IMR-90 (cell line): ENCODE data around the gene NXN. TPM values are rescaled to one million over a fixed set of nuclear protein-coding genes. Genes with fewer than 3 reads are reported as not detected.

Experiments used
- ATAC-seq: fragments of 200-7000 bp; cut with Tn5 transposase; 2 replicates; pipeline ENCODE4 v1.9.1; 2020; ENCODE audit warnings: low read depth, mild to moderate bottlenecking, moderate library complexity
- BruUV-seq: library from RNA; stranded (reverse); fragments of 400-500 nt; replicated peaks from 2 replicates; lab custom pipeline; 2021; lab: Mats Ljungman, UMichigan
- CTCF ChIA-PET: fragments of 300-600 bp; formaldehyde crosslinking; extraction: SDS; loops from one replicate; lab custom pipeline; 2021; ENCODE audit warnings: antibody characterized with exemption; lab: Yijun Ruan, JAX
- POLR2A ChIA-PET: fragments of 300-600 bp; sonication (Branson Sonifier 250); formaldehyde crosslinking; loops from one replicate; lab custom pipeline; 2022; ENCODE audit warnings: antibody characterized with exemption; ENCODE audit not compliant: unreplicated experiment; lab: Charles Lee
- DNase-seq: peaks from one replicate; pipeline ENCODE4 v3.0.0; 2013
- H2AFZ ChIP-seq: replicated peaks from 2 replicates; pipeline ENCODE3; 2013; ENCODE audit warnings: low read length, mild to moderate bottlenecking; ENCODE audit not compliant: poor library complexity
- H2AK5ac ChIP-seq: 2 replicates; pipeline ENCODE4 v1.6.1; 2013; ENCODE audit warnings: low read depth, low read length, inconsistent platforms
- H2AK9ac ChIP-seq: replicated peaks from 2 replicates; pipeline ENCODE3; 2013; ENCODE audit warnings: mild to moderate bottlenecking, low read depth, low read length, moderate library complexity; ENCODE audit not compliant: poor library complexity
- H2BK120ac ChIP-seq: 2 replicates; pipeline ENCODE4 v1.6.1; 2013; ENCODE audit warnings: low read depth, low read length, inconsistent platforms
- H2BK15ac ChIP-seq: 3 replicates; pipeline ENCODE4 v1.6.1; 2013; ENCODE audit warnings: low read depth, low read length, inconsistent platforms
- H2BK20ac ChIP-seq: 2 replicates; pipeline ENCODE4 v1.6.1; 2013; ENCODE audit warnings: low read depth, mild to moderate bottlenecking, inconsistent platforms, low read length, moderate library complexity
- H2BK5ac ChIP-seq: 2 replicates; pipeline ENCODE4 v1.6.1; 2013; ENCODE audit warnings: mild to moderate bottlenecking, low read depth, low read length, inconsistent platforms; ENCODE audit not compliant: poor library complexity, severe bottlenecking
- H3K14ac ChIP-seq: replicated peaks from 2 replicates; pipeline ENCODE4 v1.6.1; 2013; ENCODE audit warnings: low read depth, low read length, inconsistent platforms
- H3K18ac ChIP-seq: 2 replicates; pipeline ENCODE4 v1.6.1; 2013; ENCODE audit warnings: low read depth, low read length, control low read depth
- H3K23ac ChIP-seq: 2 replicates; pipeline ENCODE4 v1.6.1; 2013; ENCODE audit warnings: low read depth, low read length, inconsistent platforms
- H3K27ac ChIP-seq: 2 replicates; pipeline ENCODE4 v1.5.1; 2013; ENCODE audit warnings: mild to moderate bottlenecking, control low read depth, low read length; ENCODE audit not compliant: insufficient read depth
- H3K27me3 ChIP-seq: 2 replicates; pipeline ENCODE4 v1.6.1; 2013; ENCODE audit warnings: low read length; ENCODE audit not compliant: control insufficient read depth, insufficient read depth
- H3K36me3 ChIP-seq: 2 replicates; pipeline ENCODE4 v1.6.1; 2013; ENCODE audit warnings: low read length, mixed read lengths; ENCODE audit not compliant: control insufficient read depth, insufficient read depth
- H3K4ac ChIP-seq: 2 replicates; pipeline ENCODE4 v1.6.1; 2013; ENCODE audit warnings: low read depth, low read length, inconsistent platforms
- H3K4me1 ChIP-seq: 2 replicates; pipeline ENCODE4 v1.6.1; 2013; ENCODE audit warnings: low read length, mixed read lengths; ENCODE audit not compliant: control insufficient read depth, insufficient read depth
- H3K4me2 ChIP-seq: 2 replicates; pipeline ENCODE4 v1.6.1; 2013; ENCODE audit warnings: low read depth, mild to moderate bottlenecking, control low read depth, low read length, moderate library complexity
- H3K4me3 ChIP-seq: 2 replicates; pipeline ENCODE4 v1.5.1; 2013; ENCODE audit warnings: low read depth, mild to moderate bottlenecking, control low read depth, low read length, moderate library complexity; ENCODE audit not compliant: insufficient read depth
- H3K56ac ChIP-seq: 2 replicates; pipeline ENCODE4 v1.6.1; 2013; ENCODE audit warnings: low read length, inconsistent platforms; ENCODE audit not compliant: insufficient read depth; ENCODE audit errors: extremely low read depth
- H3K79me1 ChIP-seq, 2 experiments: 2 replicates each; pipeline ENCODE4 v1.6.1; 2013; ENCODE audit warnings: low read length in 2 of 2, inconsistent platforms in 1 of 2, low read depth in 1 of 2
- H3K9ac ChIP-seq: 2 replicates; pipeline ENCODE4 v1.6.1; 2013; ENCODE audit warnings: low read depth, low read length, control low read depth
- H3K9me1 ChIP-seq: 2 replicates; pipeline ENCODE4 v1.6.1; 2013; ENCODE audit warnings: low read length, inconsistent platforms; ENCODE audit not compliant: insufficient read depth
- H3K9me3 ChIP-seq: 2 replicates; pipeline ENCODE4 v1.6.1; 2013; ENCODE audit warnings: low read length; ENCODE audit not compliant: control insufficient read depth, insufficient read depth
- H4K20me1 ChIP-seq: 2 replicates; pipeline ENCODE4 v1.6.1; 2013; ENCODE audit warnings: low read length, inconsistent platforms; ENCODE audit not compliant: insufficient read depth
- H4K5ac ChIP-seq: 2 replicates; pipeline ENCODE4 v1.6.1; 2013; ENCODE audit warnings: mild to moderate bottlenecking, low read depth, low read length, control low read depth
- H4K8ac ChIP-seq, 2 experiments: 2 replicates each; pipeline ENCODE4 v1.6.1; 2013; ENCODE audit warnings: low read depth in 2 of 2, low read length in 2 of 2, control low read depth in 1 of 2, inconsistent platforms in 1 of 2
- H4K91ac ChIP-seq: 2 replicates; pipeline ENCODE4 v1.6.1; 2013; ENCODE audit warnings: low read depth, low read length, inconsistent platforms; ENCODE audit not compliant: insufficient read depth
- CEBPB ChIP-seq: IDR thresholded peaks from 2 replicates; pipeline ENCODE4 v1.6.1; 2012; ENCODE audit warnings: low read depth, low read length, improper control_type of control experiment
- CHD1 ChIP-seq: IDR thresholded peaks from 2 replicates; pipeline ENCODE4 v1.6.1; 2012; ENCODE audit warnings: low read depth, low read length, improper control_type of control experiment
- FOS ChIP-seq: fragments of 150-350 bp; IDR thresholded peaks from 2 replicates; pipeline ENCODE4 v1.6.1; 2016; ENCODE audit warnings: low read depth, low read length
- MAZ ChIP-seq: IDR thresholded peaks from 2 replicates; pipeline ENCODE4 v1.6.1; 2012; ENCODE audit warnings: low read depth, mild to moderate bottlenecking, low read length, improper control_type of control experiment, moderate library complexity, borderline replicate concordance
- POLR2A ChIP-seq: IDR thresholded peaks from 2 replicates; pipeline ENCODE4 v1.6.1; 2012; ENCODE audit warnings: mild to moderate bottlenecking, low read depth, low read length
- SMC3 ChIP-seq: fragments of 150-350 bp; IDR thresholded peaks from 2 replicates; pipeline ENCODE4 v1.6.1; 2016; ENCODE audit warnings: low read depth, mild to moderate bottlenecking, antibody characterized with exemption, low read length, moderate library complexity
- WGBS, 2 experiments: methylation state at CpG; one replicate each; pipeline versions ENCODE4 v1.1.5 to v1.1.7; 2013; ENCODE audit warnings: missing lambda C conversion rate in 2 of 2; ENCODE audit not compliant: insufficient read length in 1 of 2; ENCODE audit errors: extremely low coverage in 2 of 2; 5-methylcytosine and 5-hydroxymethylcytosine counted together
- dilution Hi-C: fragments of 300-500 bp; cut with HindIII; formaldehyde crosslinking; loops from one replicate; pipeline ENCODE4 v1.14.3; 2018; ENCODE audit warnings: low sequenced_read_pairs; ENCODE audit not compliant: unreplicated experiment
- in situ Hi-C: fragments of 300-500 bp; cut with MboI; formaldehyde crosslinking; loops from 3 replicates; pipeline ENCODE4 v1.14.3; 2019; ENCODE audit warnings: low sequenced_read_pairs, inconsistent platforms, mixed read lengths
- intact Hi-C: fragments of 100-400 bp; cut with micrococcal nuclease; formaldehyde crosslinking; loops from 2 replicates; pipeline ENCODE4 v1.10.0; 2022
- polyA plus RNA-seq, 3 experiments: library from polyadenylated mRNA; depleted of rRNA; stranded (reverse); fragments of >200 nt; gene quantifications; 2 replicates each; pipeline ENCODE4 v1.2.3, GENCODE V29; 2012; ENCODE audit warnings: low replicate concordance in 1 of 3
- total RNA-seq: library from RNA; depleted of rRNA; stranded (reverse); fragments of >200 nt; gene quantifications from 2 replicates; pipeline ENCODE4 v1.2.3, GENCODE V29; 2012
- TF ChIP-seq, protein P1 (sequence below): fragments of 150-350 bp; IDR thresholded peaks from 2 replicates; pipeline ENCODE4 v1.6.1; 2017; ENCODE audit warnings: mild to moderate bottlenecking, antibody characterized with exemption, low read length, low read depth

NXN gene
- total and polyA plus RNA-seq, 2 of the 4 experiments (the other 2 are of a cell fraction) = 52.5 to 116 TPM

DNA sequence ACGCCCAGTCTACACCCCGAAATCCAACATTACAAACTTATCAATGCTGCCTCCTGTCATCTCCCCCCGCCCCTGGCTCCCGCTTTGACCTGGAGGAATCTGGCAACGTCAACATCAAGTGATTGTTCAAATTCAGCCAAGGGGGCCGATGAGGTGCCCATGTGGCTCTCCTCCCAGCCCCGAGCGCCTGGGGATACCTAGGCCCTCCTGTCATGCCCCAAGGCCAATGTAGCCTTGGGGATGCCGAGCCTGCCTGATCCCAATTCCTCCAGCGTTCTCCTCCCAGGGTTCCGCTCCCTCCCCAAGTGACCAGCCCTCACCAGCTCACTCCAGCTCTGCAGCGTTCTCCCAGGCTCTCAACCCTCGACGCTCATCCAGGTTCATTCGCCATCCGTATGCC, 59.4 kb downstream of the NXN start:
- dilution Hi-C loops = no loop called here
- no peak overlapping the region for H2BK20ac ChIP-seq
- no peak overlapping the region for H2AK5ac ChIP-seq
- H3K14ac ChIP-seq = no peak overlapping the region
- no peak overlapping the region for H3K4me3 ChIP-seq
- BruUV-seq = no TSS peak
- H2AK9ac ChIP-seq = no peak overlapping the region
- H4K5ac ChIP-seq = no peak overlapping the region
- H3K9ac ChIP-seq = no peak overlapping the region
- no peak overlapping the region for H4K91ac ChIP-seq
- no peak overlapping the region for H2AFZ ChIP-seq
- peaks cover 12% of the 10 kb centered on the region for H3K9me1 ChIP-seq
- no peak overlapping the region for H3K4me2 ChIP-seq
- ChIA-PET POLR2A (no interaction called here), CTCF (no interaction called here)
- no peak overlapping the region for H2BK5ac ChIP-seq
- DNase-seq (no peak), ATAC-seq (no peak)
- peaks cover 9% of the 10 kb centered on the region for H3K4me1 ChIP-seq
- intact Hi-C loops = no loop called here
- TF ChIP-seq CHD1 (no peak), FOS (no peak), MAZ (no peak), CEBPB (no peak), POLR2A (no peak), SMC3 (no peak)
- TF ChIP-seq, protein P1, sequence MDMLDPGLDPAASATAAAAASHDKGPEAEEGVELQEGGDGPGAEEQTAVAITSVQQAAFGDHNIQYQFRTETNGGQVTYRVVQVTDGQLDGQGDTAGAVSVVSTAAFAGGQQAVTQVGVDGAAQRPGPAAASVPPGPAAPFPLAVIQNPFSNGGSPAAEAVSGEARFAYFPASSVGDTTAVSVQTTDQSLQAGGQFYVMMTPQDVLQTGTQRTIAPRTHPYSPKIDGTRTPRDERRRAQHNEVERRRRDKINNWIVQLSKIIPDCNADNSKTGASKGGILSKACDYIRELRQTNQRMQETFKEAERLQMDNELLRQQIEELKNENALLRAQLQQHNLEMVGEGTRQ = no peak
- H3K27ac ChIP-seq = no peak overlapping the region
- WGBS, 2 experiments = 97% methylated on average over 11 of the region's 16 CpGs; no CpG with 5 or more reads in 1 of the 2 experiments
- H3K18ac ChIP-seq = no peak overlapping the region
- peaks cover 21% of the 10 kb centered on the region; the same call in 1 of the 2 replicates for H3K36me3 ChIP-seq
- in situ Hi-C loops = no loop called here
- H3K23ac ChIP-seq = no peak overlapping the region
- H3K9me3 ChIP-seq = no peaks in the 10 kb centered on the region
- peaks cover 66% of the 10 kb centered on the region for H4K20me1 ChIP-seq
- H2BK15ac ChIP-seq = no peak overlapping the region
- no peak overlapping the region for H2BK120ac ChIP-seq
- H3K27me3 ChIP-seq = no peaks in the 10 kb centered on the region
- peaks cover 45 to 73% of the 10 kb centered on the region in 2 experiments for H3K79me1 ChIP-seq
- H3K4ac ChIP-seq = no peak overlapping the region
- H4K8ac ChIP-seq = no peak overlapping the region
- H3K56ac ChIP-seq = no peak overlapping the region
